ENCODE measurements around the gene VPS26A. TPM values are rescaled to one million over a fixed set of nuclear protein-coding genes. Genes with fewer than 3 reads are reported as not detected.
"Not testable (repeated sequence)": the region's sequence is repeated elsewhere in the genome, so short reads cannot be mapped to it uniquely, and the experiment has no call there.

Gene VPS26A
- total RNA-seq, 2 donors from 2014 or later, result 33.5 to 66.0 TPM

DNA sequence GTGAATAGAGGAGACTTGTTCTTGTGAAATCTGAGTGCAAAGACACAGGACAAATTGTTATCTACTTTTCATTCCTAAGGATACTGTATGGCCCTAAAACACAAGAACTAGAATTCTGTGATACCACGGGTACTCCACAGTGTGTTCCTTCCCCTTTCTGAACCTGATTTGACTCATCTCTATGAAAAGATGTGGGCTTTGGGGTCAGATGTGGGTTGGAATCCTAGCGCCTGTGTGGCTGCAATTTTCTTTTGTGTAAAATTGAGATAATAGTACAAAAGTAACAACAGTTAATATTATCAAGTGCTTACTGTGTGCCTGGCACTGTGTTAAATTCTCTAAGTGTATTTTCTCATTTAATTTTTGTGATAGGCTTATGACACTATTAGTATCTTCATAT, 27.9 kb upstream of the VPS26A start:
- ATAC-seq, result peak; percentile 50 to 60
- H3K36me3 Mint-ChIP-seq, result peaks cover 14 to 26% of the 10 kb centered on the region in 2 donors
- H3K27ac Mint-ChIP-seq, result no peak overlapping the region
- no peaks in the 10 kb centered on the region for H3K9me3 Mint-ChIP-seq
- no peak for DNase-seq (ENCODE audit: low spot score in 2 of 2)

DNA sequence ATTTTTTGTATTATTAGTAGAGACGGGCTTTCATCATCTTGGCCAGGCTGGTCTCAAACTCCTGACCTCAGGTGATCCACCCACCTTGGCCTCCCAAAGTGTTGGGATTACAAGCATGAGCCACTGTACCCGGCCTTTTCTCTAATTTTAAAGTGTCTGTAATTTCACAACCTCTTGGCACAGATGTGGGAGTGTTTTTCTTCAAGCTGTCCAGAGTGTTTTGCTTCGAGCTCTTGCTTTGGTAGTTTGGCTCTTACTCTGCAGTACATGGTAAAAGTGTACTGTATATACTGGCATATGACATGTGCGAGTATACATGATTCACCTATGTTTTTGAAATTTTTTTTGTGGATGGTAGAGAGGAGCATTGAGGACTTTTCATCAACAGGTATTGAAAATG, 26.2 kb upstream of the VPS26A start:
- no peaks in the 10 kb centered on the region for H3K9me3 Mint-ChIP-seq
- no peak for DNase-seq (ENCODE audit: low spot score in 2 of 2)
- H3K36me3 Mint-ChIP-seq, result peaks cover 24 to 37% of the 10 kb centered on the region in 2 donors
- H3K27ac Mint-ChIP-seq, result peak overlapping the region in 1 of 2 donors; percentile 68
- ATAC-seq, result no peak

DNA sequence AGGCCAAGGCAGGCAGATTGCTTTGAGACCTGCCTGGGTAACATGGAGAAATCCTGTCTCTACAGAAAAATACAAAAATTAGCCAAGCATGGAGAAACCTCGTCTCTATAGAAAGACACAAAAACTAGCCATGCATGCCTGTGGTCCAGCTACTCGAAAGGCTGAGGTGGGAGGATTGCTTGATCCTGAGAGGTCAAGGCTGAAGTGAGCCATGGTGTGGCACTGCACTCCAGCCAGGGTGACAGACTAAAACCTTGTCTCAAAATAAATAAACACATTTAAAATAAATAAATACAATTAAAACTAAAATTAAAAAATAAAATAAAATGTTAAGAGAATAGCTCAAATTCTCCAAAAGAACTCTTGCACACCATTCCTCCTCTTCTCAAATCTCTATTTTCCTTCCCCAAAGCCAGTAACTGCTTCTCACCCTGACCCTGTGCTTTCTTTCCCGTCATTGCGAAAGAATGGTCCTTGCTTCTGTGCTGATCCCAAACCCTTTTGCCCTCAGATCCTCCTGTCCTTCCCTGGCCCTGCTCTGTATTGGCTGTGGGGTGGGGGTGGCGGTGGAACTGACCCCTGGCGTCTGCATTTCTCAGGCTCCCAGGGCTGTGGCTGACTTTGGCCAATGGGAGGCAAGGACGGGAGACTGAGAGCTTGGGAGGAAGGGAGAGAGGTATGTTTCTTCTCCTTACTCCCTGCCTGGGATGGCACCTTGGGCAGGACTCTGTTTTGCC, 23.7 kb upstream of the VPS26A start:
- ATAC-seq (no peak), DNase-seq (ENCODE audit: low spot score in 2 of 2) (no peak)
- H3K9me3 Mint-ChIP-seq, result no peaks in the 10 kb centered on the region
- H3K36me3 Mint-ChIP-seq, result peaks cover 31 to 33% of the 10 kb centered on the region in 2 donors
- H3K27ac Mint-ChIP-seq, result peak overlapping the region; percentile 56 to 61

DNA sequence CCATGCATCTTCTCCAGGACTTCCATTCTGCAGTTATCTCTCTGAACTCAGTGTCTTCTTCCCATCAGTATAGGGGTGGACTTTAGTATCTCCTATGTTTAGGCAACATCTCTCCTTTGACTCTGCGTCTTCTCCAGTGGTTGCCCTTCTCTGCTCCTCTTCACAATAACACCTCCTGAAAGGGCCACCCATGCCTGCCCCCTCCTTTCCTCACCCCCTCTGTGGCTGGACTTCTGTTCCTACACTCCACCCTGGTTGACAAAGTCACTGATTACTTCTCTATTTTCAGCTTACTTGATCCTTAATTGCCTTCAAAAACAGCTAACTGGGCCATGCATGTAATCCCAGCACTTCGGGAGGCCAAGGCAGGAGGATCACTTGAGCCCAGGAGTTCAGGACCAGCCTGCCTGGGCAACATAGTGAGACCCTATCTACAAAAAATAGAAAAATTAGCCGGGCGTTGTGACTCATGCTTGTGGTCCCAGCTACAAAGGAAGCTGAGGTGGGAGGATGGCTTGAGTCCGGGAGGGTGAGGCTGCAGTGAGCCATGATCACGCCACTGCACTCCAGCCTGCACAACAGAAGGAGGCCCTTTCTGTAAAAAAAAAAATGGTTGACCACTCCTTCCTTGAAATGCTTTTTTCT, 22.4 kb upstream of the VPS26A start:
- peak in 1 of 2 donors; percentile 90 for ATAC-seq
- Mint-ChIP-seq H3K9me3 (no peaks in the 10 kb centered on the region), H3K27ac (peak overlapping the region; percentile 56 to 57), H3K36me3 (peaks cover 31 to 32% of the 10 kb centered on the region in 2 donors)
- DNase-seq (ENCODE audit: low spot score in 2 of 2), result no peak

DNA sequence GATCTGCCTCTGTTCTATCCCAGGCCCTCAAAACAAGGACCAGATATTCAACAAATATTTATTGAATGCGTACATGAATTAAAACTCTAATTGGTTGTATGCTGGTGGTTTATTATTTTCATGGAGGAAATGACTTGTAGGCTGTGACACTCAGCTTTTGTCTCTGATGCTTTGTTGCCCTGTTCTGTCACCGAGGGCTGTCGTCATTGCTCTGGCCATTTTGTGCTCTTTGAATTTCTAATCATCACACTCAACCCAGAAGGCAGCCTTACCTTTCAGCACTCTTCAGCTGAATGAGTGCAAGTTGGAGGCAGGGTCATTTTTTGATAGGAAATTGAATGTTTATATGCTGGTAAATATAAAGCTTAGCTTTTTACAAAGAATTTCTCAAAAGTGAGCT, 21.5 kb upstream of the VPS26A start:
- no peak for ATAC-seq
- no peaks in the 10 kb centered on the region for H3K9me3 Mint-ChIP-seq
- peak overlapping the region; percentile 56 to 57 for H3K27ac Mint-ChIP-seq
- no peak for DNase-seq (ENCODE audit: low spot score in 2 of 2)
- peaks cover 31 to 32% of the 10 kb centered on the region in 2 donors for H3K36me3 Mint-ChIP-seq

DNA sequence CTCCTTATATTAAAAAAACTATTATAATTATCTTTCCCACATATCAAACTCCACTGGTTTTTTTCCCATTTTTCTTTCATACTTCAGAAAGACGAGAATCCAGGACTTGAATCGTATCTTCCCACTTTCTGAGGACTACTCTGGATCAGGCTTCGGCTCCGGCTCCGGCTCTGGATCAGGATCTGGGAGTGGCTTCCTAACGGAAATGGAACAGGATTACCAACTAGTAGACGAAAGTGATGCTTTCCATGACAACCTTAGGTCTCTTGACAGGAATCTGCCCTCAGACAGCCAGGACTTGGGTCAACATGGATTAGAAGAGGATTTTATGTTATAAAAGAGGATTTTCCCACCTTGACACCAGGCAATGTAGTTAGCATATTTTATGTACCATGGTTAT, 20.2 kb upstream of the VPS26A start:
- Mint-ChIP-seq H3K9me3 (no peaks in the 10 kb centered on the region), H3K27ac (no peak overlapping the region), H3K36me3 (peaks cover 22 to 23% of the 10 kb centered on the region in 2 donors)
- ATAC-seq (no peak), DNase-seq (ENCODE audit: low spot score in 2 of 2) (no peak)

DNA sequence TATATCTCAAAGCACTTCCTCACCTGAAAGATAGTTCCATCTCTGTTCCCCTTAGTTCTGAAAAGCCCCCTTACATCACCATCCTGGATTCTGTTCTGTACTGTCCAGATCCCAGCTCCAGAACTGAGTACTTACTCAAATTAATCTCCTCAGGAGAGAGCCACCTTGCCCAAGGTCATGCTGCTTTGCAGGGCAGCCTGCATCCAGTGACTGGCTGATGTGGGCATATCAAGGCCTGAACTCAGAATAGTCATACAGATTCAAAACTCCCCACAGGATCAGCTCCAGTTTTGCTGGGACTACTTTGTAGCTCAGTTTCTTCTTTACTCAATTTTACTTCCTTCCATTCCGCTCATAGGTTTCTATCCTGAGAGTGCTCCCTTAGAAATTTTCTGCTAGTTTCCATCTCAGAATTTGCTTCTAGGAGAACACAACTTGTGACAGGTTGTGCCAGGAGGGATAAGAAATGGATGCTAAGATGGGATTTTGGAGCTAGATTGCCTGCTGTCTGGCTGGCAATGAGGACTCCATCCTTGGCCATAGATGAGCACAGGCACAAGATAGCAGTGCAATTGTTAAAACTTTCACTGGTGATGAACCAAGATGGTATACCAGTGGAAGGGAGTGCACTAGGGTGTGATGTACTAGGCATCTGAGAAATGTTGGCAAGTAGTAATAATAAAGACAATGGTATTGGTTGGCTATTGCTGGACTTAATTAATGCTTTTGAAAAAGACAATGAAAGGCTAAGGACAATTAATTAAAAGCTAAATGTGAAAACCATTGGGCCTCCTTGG, 18.8 kb upstream of the VPS26A start:
- H3K9me3 Mint-ChIP-seq, result no peaks in the 10 kb centered on the region
- peak overlapping the region in 1 of 2 donors; percentile 36 for H3K27ac Mint-ChIP-seq
- peaks cover 22 to 23% of the 10 kb centered on the region in 2 donors for H3K36me3 Mint-ChIP-seq
- ATAC-seq (no peak), DNase-seq (ENCODE audit: low spot score in 2 of 2) (no peak)

DNA sequence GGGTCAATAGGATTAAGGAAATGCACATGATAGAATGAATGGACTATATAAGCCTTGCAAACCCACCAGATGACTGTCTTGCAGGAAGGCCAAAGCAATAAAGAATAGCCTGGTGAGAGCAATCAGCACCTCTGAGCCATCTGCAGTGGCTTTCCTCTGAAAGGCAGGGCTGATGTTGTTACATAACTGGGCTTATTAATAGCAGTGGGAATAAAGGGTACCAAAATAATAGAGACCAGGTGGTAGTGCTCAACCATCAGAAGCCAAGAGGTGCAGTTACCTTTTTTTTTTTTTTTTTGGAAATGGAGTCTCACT, 16.8 kb upstream of the VPS26A start:
- no peak for DNase-seq (ENCODE audit: low spot score in 2 of 2)
- no peaks in the 10 kb centered on the region for H3K9me3 Mint-ChIP-seq
- peaks cover 11 to 14% of the 10 kb centered on the region in 2 donors for H3K36me3 Mint-ChIP-seq
- no peak for ATAC-seq
- no peak overlapping the region for H3K27ac Mint-ChIP-seq

DNA sequence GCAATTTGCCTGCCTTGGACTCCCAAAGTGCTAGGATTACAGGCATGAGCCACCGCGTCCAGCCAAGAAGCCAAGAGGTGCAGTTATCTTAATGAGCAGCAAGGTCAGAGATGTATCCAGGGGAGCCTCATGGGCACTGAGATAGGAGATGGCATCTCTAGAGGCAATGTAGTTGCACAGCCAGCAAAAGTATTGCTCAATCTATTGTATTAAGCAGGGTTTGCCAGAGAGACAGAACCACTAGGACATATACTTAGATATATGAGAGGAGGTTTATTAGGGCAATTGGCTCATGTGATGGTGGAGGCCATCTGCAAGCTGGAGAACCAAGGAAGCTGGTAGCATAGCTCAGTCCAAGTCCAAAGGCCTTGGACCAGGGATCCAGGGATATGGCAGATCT, 16.3 kb upstream of the VPS26A start:
- H3K36me3 Mint-ChIP-seq, result peaks cover 7 to 8% of the 10 kb centered on the region in 2 donors
- ATAC-seq (peak in 1 of 2 donors; percentile 28), DNase-seq (ENCODE audit: low spot score in 2 of 2) (no peak)
- no peak overlapping the region for H3K27ac Mint-ChIP-seq
- H3K9me3 Mint-ChIP-seq, result no peaks in the 10 kb centered on the region

DNA sequence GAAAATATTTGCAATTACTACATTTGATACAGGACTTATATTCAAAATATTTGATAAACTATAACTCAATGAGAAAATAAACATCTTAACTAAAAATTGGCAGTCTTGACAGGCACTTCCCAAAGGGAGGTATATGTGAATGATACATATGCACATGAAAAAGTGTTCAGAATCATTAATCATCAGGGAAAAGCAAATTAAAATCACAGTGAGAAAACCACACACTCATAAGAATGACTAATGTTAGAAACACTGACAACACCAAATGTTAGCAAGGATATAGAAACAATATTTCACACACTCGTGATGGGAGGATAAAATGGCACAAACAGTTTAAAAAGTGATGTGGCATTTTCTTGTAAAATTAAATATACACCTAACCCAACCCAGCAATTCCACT, 4.1 kb upstream of the VPS26A start:
- Mint-ChIP-seq H3K9me3 (no peaks in the 10 kb centered on the region), H3K27ac (no peak overlapping the region), H3K36me3 (peaks cover 0 to 5% of the 10 kb centered on the region in 2 donors)
- DNase-seq (ENCODE audit: low spot score in 2 of 2) (no peak), ATAC-seq (no peak)

DNA sequence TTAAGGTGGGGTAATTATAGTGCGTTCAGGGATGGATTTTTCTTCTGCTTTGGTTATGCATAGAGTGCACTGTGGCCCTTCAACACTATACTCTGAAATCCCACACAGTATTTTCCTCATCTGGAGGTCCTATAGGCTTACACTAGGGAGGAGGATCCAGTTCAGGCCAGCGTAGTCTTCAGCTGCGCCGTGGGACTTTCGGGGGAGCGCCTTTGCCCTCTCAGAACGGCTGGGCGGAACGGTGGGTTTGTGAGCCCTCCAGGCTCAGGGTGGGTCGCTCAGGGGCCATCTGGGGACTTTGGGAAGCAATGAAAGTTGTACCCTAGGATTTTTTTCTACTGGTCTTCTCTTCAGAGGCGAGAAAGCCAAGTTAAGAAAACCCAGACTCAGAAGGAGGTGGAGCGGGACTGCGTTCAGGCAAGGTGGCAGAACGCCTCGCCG, 652 bp upstream of the VPS26A start:
- no peaks in the 10 kb centered on the region for H3K9me3 Mint-ChIP-seq
- no peak for DNase-seq (ENCODE audit: low spot score in 2 of 2)
- peaks cover 0 to 7% of the 10 kb centered on the region in 2 donors for H3K36me3 Mint-ChIP-seq
- peak; percentile 42 to 57 for ATAC-seq
- H3K27ac Mint-ChIP-seq, result peak overlapping the region; percentile 95

DNA sequence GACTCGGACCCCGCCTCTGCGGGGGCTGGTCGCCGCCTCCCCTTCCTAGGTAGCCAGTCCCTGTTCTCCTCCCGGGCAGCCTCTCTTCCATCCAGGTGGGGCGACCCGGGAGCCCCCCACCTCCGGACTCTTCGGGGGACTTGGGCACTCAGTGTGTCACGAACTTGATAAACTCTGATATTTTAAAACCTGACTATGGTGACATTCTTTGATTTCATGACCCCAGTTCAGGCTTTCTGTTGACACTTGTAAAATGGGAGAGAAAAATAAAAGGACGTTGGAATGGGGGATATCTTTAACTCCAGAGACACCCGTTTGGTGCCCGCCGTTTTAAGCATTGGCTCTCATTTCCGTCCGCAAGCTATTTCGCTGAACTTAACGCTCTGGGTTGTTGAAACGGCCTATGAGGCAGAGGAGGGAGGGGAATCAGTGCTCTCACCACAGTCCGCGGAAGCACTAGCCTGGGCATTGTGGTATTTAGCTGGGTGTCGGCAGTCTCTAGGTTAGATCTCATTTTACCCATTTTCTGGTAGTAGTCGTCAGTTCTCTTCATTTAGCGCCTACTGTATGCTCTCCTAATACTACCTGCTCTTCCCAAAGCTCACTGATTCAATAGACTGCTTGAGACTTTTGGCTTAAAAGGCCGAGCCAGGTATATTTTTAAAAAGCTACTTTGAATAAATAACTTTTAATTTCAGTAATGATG, 738 bp downstream of the VPS26A start:
- Mint-ChIP-seq H3K27ac (peak overlapping the region; percentile 95 to 96), H3K36me3 (peaks cover 0 to 7% of the 10 kb centered on the region in 2 donors), H3K9me3 (no peaks in the 10 kb centered on the region)
- ATAC-seq (peak in 1 of 2 donors; percentile 46), DNase-seq (ENCODE audit: low spot score in 2 of 2) (peak; percentile 45 to 73)

DNA sequence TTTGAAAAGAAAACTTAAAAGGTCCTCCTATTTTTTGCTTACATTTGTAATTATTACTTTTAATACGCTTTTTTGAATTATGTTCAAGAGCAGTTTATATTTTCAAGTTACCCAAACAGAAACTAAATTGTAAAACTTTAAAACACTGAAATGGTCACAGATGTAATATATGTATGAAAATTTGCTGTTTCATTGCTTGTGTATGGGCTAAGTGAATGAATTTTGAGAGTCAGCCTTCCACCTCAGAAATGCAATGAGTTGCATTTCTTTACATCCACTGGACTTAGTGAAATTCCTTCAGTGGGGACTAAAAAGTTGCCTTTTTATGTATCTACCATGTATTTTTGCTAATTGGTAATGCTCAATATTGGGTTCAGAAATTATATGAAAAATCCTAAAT, 1.6 kb downstream of the VPS26A start:
- ATAC-seq (no peak), DNase-seq (ENCODE audit: low spot score in 2 of 2) (no peak)
- no peaks in the 10 kb centered on the region for H3K9me3 Mint-ChIP-seq
- no peak overlapping the region for H3K27ac Mint-ChIP-seq
- H3K36me3 Mint-ChIP-seq, result peaks cover 0 to 7% of the 10 kb centered on the region in 2 donors

DNA sequence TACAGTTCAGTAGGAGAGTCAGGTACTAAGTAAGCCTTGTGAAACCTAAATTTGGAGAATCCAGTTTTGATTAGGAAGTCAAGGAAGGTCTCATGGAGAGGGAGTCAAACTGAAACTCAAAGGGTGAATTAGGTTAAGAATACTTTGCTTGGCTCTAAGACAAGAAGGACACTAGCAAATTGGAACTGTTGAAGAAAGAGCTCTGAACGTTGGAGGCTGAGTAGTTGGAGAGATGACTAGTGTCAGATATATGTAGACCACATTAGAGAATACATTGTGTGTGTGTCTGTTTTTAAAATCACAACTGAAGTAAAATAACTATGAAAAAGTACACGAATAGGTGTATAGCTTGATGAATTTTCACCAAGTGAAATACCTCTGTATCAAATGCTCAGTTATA, 6.3 kb downstream of the VPS26A start:
- ATAC-seq (peak in 1 of 2 donors; percentile 9), DNase-seq (ENCODE audit: low spot score in 2 of 2) (no peak)
- H3K27ac Mint-ChIP-seq, result no peak overlapping the region
- H3K36me3 Mint-ChIP-seq, result peaks cover 0 to 4% of the 10 kb centered on the region in 2 donors
- H3K9me3 Mint-ChIP-seq, result no peaks in the 10 kb centered on the region

DNA sequence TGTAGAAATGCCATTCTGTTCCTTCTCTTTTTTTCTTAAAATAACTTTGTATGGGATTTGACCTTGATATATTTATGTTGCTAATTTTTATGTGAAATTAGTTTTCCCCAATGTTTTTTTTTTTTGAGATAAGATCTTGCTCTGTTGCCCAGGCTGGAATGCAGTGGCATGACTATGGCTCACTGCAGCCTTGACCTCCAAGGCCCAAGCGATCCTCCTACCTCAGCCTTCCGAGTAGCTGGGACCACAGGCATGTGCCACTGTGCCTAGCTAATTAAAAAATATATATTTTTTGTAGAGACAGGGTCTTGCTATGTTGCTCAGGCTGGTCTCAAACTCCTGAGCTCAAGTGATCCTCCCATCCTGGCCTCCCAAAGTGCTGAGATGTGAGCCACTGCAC, 16.0 kb downstream of the VPS26A start:
- Mint-ChIP-seq H3K27ac (no peak overlapping the region), H3K9me3 (no peaks in the 10 kb centered on the region), H3K36me3 (no peaks in the 10 kb centered on the region)
- ATAC-seq (no peak), DNase-seq (ENCODE audit: low spot score in 2 of 2) (no peak)

DNA sequence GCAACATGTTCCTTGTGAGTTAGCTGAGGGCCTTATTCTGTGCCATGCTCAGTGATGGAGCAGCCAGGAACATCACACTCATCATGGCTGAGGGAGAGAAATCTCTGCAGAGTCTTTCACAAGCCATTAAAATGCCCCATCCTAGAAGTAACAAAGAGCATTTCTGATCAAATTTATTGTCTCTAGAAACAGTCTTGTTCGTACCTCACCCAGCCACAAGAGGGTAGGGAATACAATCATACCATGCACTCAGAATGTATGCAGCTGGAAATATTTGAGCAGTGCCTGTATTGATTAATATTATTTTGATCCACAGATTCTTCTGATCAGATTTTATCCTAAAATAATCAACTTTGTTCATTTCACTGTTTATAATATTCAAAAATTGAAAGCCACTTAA, 17.3 kb downstream of the VPS26A start:
- Mint-ChIP-seq H3K36me3 (no peaks in the 10 kb centered on the region), H3K27ac (peak overlapping the region in 1 of 2 donors; percentile 25), H3K9me3 (no peaks in the 10 kb centered on the region)
- DNase-seq (ENCODE audit: low spot score in 2 of 2) (no peak), ATAC-seq (no peak)

DNA sequence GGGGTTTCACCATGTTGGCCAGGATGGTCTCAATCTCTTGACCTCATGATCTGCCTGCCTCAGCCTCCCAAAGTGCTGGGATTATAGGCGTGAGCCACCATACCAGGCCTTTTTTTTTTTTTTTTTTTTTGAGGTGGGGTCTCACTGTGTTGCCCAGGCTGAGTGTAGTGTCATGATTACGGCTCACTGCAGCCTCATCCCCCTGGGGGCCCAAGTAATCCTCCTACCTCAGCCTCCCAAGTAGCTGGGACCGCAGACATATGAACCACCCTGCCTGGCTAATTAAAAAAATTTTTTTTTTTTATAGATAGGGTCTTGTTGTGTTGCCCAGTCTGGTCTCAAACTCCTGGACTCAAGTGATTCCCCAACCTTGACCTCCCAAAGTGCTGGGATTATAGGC, 18.1 kb downstream of the VPS26A start:
- H3K36me3 Mint-ChIP-seq; DNase-seq (ENCODE audit: low spot score in 2 of 2); H3K27ac Mint-ChIP-seq; ATAC-seq; H3K9me3 Mint-ChIP-seq: not testable (repeated sequence)
